NCI-H1105 treated with DMSO at 0.1 percent for 48 hours (cell line): Measurements from ENCODE around the gene NR1D1.

ENCODE experiments used
- DNase-seq: peaks from one replicate; lab custom pipeline; 2025; lab: John Stamatoyannopoulos, UW

The NR1D1 gene

GRCh38 chr17:40111221-40112128 lies 11.1 kb upstream of the NR1D1 start:
- peak; percentile 83 for DNase-seq

- DNase-seq: no peak
These were observed 9.8 kb upstream of the NR1D1 start for GRCh38 chr17:40110026-40110845.

GRCh38 chr17:40108970-40109824 lies 8.8 kb upstream of the NR1D1 start:
- no peak for DNase-seq

- no peak for DNase-seq
These were observed 7.3 kb upstream of the NR1D1 start for GRCh38 chr17:40107522-40108174.

GRCh38 chr17:40106760-40107521 lies 6.6 kb upstream of the NR1D1 start:
- no peak for DNase-seq

GRCh38 chr17:40105861-40106759 lies 5.7 kb upstream of the NR1D1 start:
- no peak for DNase-seq

GRCh38 chr17:40104594-40105486 lies 4.5 kb upstream of the NR1D1 start:
- DNase-seq: no peak

- no peak for DNase-seq
These were observed 3.3 kb upstream of the NR1D1 start for GRCh38 chr17:40103688-40104087.

- DNase-seq: no peak
These were observed 2.8 kb upstream of the NR1D1 start for GRCh38 chr17:40103071-40103661.

- no peak for DNase-seq
These were observed 1.2 kb upstream of the NR1D1 start for GRCh38 chr17:40101367-40102210.

GRCh38 chr17:40100669-40101366 lies 429 bp upstream of the NR1D1 start:
- peak; percentile 90 for DNase-seq

GRCh38 chr17:40099619-40100418 lies 570 bp downstream of the NR1D1 start:
- DNase-seq: no peak

GRCh38 chr17:40098846-40099618 lies 1.4 kb downstream of the NR1D1 start:
- peak; percentile 77 for DNase-seq

- no peak for DNase-seq
These were observed 2.2 kb downstream of the NR1D1 start for GRCh38 chr17:40097931-40098845.
